ENCODE data around the gene PDE6D. TPM values are rescaled to one million over a fixed set of nuclear protein-coding genes. Genes with fewer than 3 reads are reported as not detected.

PDE6D gene
- total and polyA plus RNA-seq, 2 experiments from 2014 or later = 22.7 to 23.3 TPM

- 2% methylated on average over 44 of the region's 69 CpGs for WGBS (ENCODE audit: low lambda C conversion rate, missing lambda C conversion rate)
Observed at GRCh38 chr2:231786177-231786916, 5.3 kb upstream of the PDE6D start, which contains the start of gene COPS7B. COPS7B (plus strand) TSS chr2:231786445; CDS start chr2:231788571, 2,126 bp downstream.

GRCh38 chr2:231785822-231786176, 4.7 kb upstream of the PDE6D start:
- Histone ChIP-seq H3K4me1 (ENCODE audit: insufficient read depth) (peaks cover 21% of the 10 kb centered on the region), H2AFZ (peak overlapping the region; percentile 98), H3K27ac (peak overlapping the region; percentile 76), H3K27me3 (no peaks in the 10 kb centered on the region), H3K36me3 (replicated peaks; ENCODE audit: insufficient read depth, low read depth) (no peaks in the 10 kb centered on the region), H3K9me2 (replicated peaks; ENCODE audit: insufficient read depth) (no peaks in the 10 kb centered on the region), H3K79me2 (peaks cover 76% of the 10 kb centered on the region), H3K9me3 (ENCODE audit: low read depth) (no peaks in the 10 kb centered on the region), H3K4me3 (peak overlapping the region; percentile 86), H3K4me2 (peak overlapping the region; percentile 89), H4K20me1 (ENCODE audit: insufficient read depth, poor library complexity, severe bottlenecking) (peaks cover 7% of the 10 kb centered on the region)
- WGBS (ENCODE audit: low lambda C conversion rate, missing lambda C conversion rate) = 57% methylated on average over 6 of the region's 6 CpGs
- DNase-seq (ENCODE audit: low spot score) = no peak
- no peak for TF ChIP-seq EZH2 (IDR thresholded peaks at IDR 0.05; ENCODE audit: borderline replicate concordance)
- TF ChIP-seq, protein P1, sequence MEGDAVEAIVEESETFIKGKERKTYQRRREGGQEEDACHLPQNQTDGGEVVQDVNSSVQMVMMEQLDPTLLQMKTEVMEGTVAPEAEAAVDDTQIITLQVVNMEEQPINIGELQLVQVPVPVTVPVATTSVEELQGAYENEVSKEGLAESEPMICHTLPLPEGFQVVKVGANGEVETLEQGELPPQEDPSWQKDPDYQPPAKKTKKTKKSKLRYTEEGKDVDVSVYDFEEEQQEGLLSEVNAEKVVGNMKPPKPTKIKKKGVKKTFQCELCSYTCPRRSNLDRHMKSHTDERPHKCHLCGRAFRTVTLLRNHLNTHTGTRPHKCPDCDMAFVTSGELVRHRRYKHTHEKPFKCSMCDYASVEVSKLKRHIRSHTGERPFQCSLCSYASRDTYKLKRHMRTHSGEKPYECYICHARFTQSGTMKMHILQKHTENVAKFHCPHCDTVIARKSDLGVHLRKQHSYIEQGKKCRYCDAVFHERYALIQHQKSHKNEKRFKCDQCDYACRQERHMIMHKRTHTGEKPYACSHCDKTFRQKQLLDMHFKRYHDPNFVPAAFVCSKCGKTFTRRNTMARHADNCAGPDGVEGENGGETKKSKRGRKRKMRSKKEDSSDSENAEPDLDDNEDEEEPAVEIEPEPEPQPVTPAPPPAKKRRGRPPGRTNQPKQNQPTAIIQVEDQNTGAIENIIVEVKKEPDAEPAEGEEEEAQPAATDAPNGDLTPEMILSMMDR (IDR thresholded peaks at IDR 0.05; ENCODE audit: poor library complexity) = no peak
- no peak for TF ChIP-seq EZH2phosphoT487 (IDR thresholded peaks at IDR 0.05; ENCODE audit: low read depth, severe bottlenecking, unreplicated experiment)

More at GRCh38 chr2:231786177-231786916, 5.3 kb upstream of the PDE6D start, which contains the start of gene COPS7B:
- Histone ChIP-seq H3K4me3 (peak within 1 kb of the TSS; percentile 86), H3K4me2 (peak within 1 kb of the TSS; percentile 89), H3K9me3 (ENCODE audit: low read depth) (no peaks in the 10 kb centered on the region), H3K9me2 (replicated peaks; ENCODE audit: insufficient read depth) (no peaks in the 10 kb centered on the region), H3K36me3 (replicated peaks; ENCODE audit: insufficient read depth, low read depth) (no peaks in the 10 kb centered on the region), H3K27ac (peak within 1 kb of the TSS; percentile 76), H3K4me1 (ENCODE audit: insufficient read depth) (peaks cover 21% of the 10 kb centered on the region), H3K79me2 (peaks cover 82% of the 10 kb centered on the region), H4K20me1 (ENCODE audit: insufficient read depth, poor library complexity, severe bottlenecking) (peaks cover 7% of the 10 kb centered on the region), H2AFZ (peak within 1 kb of the TSS; percentile 98), H3K27me3 (no peaks in the 10 kb centered on the region)
- DNase-seq (ENCODE audit: low spot score) = peak; percentile 92
- TF ChIP-seq EZH2 (IDR thresholded peaks at IDR 0.05; ENCODE audit: borderline replicate concordance) (no peak), EZH2phosphoT487 (IDR thresholded peaks at IDR 0.05; ENCODE audit: low read depth, severe bottlenecking, unreplicated experiment) (no peak)
- TF ChIP-seq, protein P1 (IDR thresholded peaks at IDR 0.05; ENCODE audit: poor library complexity) = peak; percentile 52

DNA sequence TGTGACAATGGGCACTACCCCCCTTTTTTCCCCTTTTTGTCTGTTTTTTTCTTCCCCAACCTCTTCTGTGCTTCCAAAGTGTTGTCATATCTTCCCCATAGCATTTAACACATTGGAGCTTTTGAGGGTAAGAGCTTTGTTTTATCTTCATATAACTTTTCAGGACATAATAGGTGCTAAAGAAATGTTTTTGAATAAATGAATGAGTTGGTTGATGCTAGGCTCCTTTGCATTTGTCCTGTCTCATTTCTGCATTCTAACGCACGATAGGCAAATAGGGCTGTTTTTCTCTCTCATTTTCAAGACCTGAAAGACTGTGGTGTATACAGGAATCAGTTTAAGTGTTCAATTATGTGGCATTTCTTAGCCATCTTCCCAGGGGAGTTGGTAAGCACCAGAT, 4.3 kb upstream of the PDE6D start:
- H3K36me3 ChIP-seq (replicated peaks; ENCODE audit: insufficient read depth, low read depth) = no peaks in the 10 kb centered on the region
- peaks cover 7% of the 10 kb centered on the region for H4K20me1 ChIP-seq (ENCODE audit: insufficient read depth, poor library complexity, severe bottlenecking)
- H2AFZ ChIP-seq = peak overlapping the region; percentile 98
- no peaks in the 10 kb centered on the region for H3K9me3 ChIP-seq (ENCODE audit: low read depth)
- H3K4me2 ChIP-seq = peak overlapping the region; percentile 89
- no peaks in the 10 kb centered on the region for H3K27me3 ChIP-seq
- TF ChIP-seq EZH2phosphoT487 (IDR thresholded peaks at IDR 0.05; ENCODE audit: low read depth, severe bottlenecking, unreplicated experiment) (no peak), EZH2 (IDR thresholded peaks at IDR 0.05; ENCODE audit: borderline replicate concordance) (no peak)
- TF ChIP-seq, protein P1 (IDR thresholded peaks at IDR 0.05; ENCODE audit: poor library complexity) = no peak
- no peak overlapping the region for H3K4me3 ChIP-seq
- DNase-seq (ENCODE audit: low spot score) = no peak
- H3K27ac ChIP-seq = peak overlapping the region; percentile 76
- 90% methylated on average over 2 of the region's 2 CpGs for WGBS (ENCODE audit: low lambda C conversion rate, missing lambda C conversion rate)
- peaks cover 21% of the 10 kb centered on the region for H3K4me1 ChIP-seq (ENCODE audit: insufficient read depth)
- H3K9me2 ChIP-seq (replicated peaks; ENCODE audit: insufficient read depth) = no peaks in the 10 kb centered on the region
- H3K79me2 ChIP-seq = peaks cover 75% of the 10 kb centered on the region

Data from hepatocyte (in vitro differentiated cells).